ENCODE measurements around the gene HDLBP.

DNA sequence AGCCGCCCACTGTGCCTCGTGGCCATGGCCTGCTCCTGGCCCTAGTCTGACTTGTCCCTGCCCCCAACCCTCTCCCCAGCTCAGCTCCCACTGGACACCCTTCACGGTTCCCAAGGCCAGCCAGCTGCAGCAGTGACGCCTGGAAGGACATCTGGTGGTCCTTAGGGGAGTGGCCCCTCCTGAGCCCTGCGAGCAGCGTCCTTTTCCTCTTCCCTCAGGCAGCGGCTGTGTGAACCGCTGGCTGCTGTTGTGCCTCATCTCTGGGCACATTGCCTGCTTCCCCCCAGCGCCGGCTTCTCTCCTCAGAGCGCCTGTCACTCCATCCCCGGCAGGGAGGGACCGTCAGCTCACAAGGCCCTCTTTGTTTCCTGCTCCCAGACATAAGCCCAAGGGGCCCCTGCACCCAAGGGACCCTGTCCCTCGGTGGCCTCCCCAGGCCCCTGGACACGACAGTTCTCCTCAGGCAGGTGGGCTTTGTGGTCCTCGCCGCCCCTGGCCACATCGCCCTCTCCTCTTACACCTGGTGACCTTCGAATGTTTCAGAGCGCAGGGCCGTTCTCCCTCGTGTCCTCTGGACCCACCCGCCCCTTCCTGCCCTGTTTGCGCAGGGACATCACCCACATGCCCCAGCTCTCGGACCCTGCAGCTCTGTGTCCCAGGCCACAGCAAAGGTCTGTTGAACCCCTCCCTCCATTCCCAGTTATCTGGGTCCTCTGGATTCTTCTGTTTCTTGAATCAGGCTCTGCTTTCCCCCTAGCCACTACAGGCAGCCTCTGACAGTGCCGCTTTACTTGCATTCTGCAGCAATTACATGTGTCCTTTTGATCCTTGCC is 91.2 kb downstream of the HDLBP start:
- TF ChIP-seq, protein P1, sequence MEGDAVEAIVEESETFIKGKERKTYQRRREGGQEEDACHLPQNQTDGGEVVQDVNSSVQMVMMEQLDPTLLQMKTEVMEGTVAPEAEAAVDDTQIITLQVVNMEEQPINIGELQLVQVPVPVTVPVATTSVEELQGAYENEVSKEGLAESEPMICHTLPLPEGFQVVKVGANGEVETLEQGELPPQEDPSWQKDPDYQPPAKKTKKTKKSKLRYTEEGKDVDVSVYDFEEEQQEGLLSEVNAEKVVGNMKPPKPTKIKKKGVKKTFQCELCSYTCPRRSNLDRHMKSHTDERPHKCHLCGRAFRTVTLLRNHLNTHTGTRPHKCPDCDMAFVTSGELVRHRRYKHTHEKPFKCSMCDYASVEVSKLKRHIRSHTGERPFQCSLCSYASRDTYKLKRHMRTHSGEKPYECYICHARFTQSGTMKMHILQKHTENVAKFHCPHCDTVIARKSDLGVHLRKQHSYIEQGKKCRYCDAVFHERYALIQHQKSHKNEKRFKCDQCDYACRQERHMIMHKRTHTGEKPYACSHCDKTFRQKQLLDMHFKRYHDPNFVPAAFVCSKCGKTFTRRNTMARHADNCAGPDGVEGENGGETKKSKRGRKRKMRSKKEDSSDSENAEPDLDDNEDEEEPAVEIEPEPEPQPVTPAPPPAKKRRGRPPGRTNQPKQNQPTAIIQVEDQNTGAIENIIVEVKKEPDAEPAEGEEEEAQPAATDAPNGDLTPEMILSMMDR (IDR thresholded peaks at IDR 0.05 in 4 of 5, conservative IDR thresholded peaks at IDR 0.05 in 1 of 5): no peak
- TF ChIP-seq POLR2A (IDR thresholded peaks at IDR 0.05): no peak

Data from gastrocnemius medialis (tissue), 4 donors.